ENCODE measurements around the gene FAM83E. TPM values are rescaled to one million over a fixed set of nuclear protein-coding genes. Genes with fewer than 3 reads are reported as not detected.

Gene FAM83E
- total RNA-seq, 1 experiment from 2014 or later: 12.3 TPM

GRCh38 chr19:48568345-48568886 lies 46.5 kb downstream of the FAM83E start:
- no TSS peak for BruUV-seq (replicated peaks)
- Histone ChIP-seq H3F3A (ENCODE audit: insufficient read depth, low read depth) (peaks cover 43% of the 10 kb centered on the region), H3K27me3 (ENCODE audit: insufficient read depth, low read depth) (no peaks in the 10 kb centered on the region), H3K9me2 (ENCODE audit: insufficient read depth) (no peaks in the 10 kb centered on the region), H3K36me3 (ENCODE audit: low read depth) (no peaks in the 10 kb centered on the region), H3K79me2 (ENCODE audit: low read depth) (no peaks in the 10 kb centered on the region), H3K27ac (peak overlapping the region; percentile 40), H4K20me1 (ENCODE audit: insufficient read depth) (no peaks in the 10 kb centered on the region), H2AFZ (peak overlapping the region; percentile 72), H3K9me3 (ENCODE audit: insufficient read depth, low read depth) (no peaks in the 10 kb centered on the region), H3K4me2 (peak overlapping the region; percentile 79), H3K4me1 (replicated peaks; ENCODE audit: insufficient read depth) (peaks cover 29% of the 10 kb centered on the region), H3K4me3 (peak overlapping the region; percentile 32; the same call in 1 of the 2 replicates)
- ChIA-PET CTCF (interaction anchor here (0.6 to 0.9 kb wide), 3 partner anchors 12 to 608 kb away, joined by 3 to 9 read pairs (median 4); no protein-coding TSS in a partner anchor), POLR2A (ENCODE audit: unreplicated experiment) (interaction anchor here (0.5 to 1.0 kb wide), 5 partner anchors 14 to 1456 kb away, joined by 3 to 18 read pairs (median 8); no protein-coding TSS in a partner anchor)
- peak; percentile 83 for DNase-seq
- intact Hi-C loops (cut with micrococcal nuclease; ENCODE audit: unreplicated experiment): no loop called here
- TF ChIP-seq EZH2 (IDR thresholded peaks at IDR 0.05; ENCODE audit: low read depth): no peak
- TF ChIP-seq, protein P1, sequence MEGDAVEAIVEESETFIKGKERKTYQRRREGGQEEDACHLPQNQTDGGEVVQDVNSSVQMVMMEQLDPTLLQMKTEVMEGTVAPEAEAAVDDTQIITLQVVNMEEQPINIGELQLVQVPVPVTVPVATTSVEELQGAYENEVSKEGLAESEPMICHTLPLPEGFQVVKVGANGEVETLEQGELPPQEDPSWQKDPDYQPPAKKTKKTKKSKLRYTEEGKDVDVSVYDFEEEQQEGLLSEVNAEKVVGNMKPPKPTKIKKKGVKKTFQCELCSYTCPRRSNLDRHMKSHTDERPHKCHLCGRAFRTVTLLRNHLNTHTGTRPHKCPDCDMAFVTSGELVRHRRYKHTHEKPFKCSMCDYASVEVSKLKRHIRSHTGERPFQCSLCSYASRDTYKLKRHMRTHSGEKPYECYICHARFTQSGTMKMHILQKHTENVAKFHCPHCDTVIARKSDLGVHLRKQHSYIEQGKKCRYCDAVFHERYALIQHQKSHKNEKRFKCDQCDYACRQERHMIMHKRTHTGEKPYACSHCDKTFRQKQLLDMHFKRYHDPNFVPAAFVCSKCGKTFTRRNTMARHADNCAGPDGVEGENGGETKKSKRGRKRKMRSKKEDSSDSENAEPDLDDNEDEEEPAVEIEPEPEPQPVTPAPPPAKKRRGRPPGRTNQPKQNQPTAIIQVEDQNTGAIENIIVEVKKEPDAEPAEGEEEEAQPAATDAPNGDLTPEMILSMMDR (conservative IDR thresholded peaks at IDR 0.05): no peak

- Histone ChIP-seq H3K9me2 (ENCODE audit: insufficient read depth) (no peaks in the 10 kb centered on the region), H2AFZ (no peak overlapping the region), H3K4me3 (no peak overlapping the region), H3K4me2 (no peak overlapping the region; the same call in 1 of the 2 replicates), H3K36me3 (ENCODE audit: low read depth) (no peaks in the 10 kb centered on the region), H4K20me1 (ENCODE audit: insufficient read depth) (no peaks in the 10 kb centered on the region), H3K27me3 (ENCODE audit: insufficient read depth, low read depth) (no peaks in the 10 kb centered on the region), H3K27ac (peak overlapping the region; percentile 38; the same call in 1 of the 2 replicates), H3K4me1 (replicated peaks; ENCODE audit: insufficient read depth) (peaks cover 29% of the 10 kb centered on the region), H3K9me3 (ENCODE audit: insufficient read depth, low read depth) (no peaks in the 10 kb centered on the region), H3F3A (ENCODE audit: insufficient read depth, low read depth) (peaks cover 37% of the 10 kb centered on the region), H3K79me2 (ENCODE audit: low read depth) (no peaks in the 10 kb centered on the region)
- intact Hi-C loops (cut with micrococcal nuclease; ENCODE audit: unreplicated experiment): no loop called here
- TF ChIP-seq, protein P1 (conservative IDR thresholded peaks at IDR 0.05): no peak
- TF ChIP-seq EZH2 (IDR thresholded peaks at IDR 0.05; ENCODE audit: low read depth): no peak
- POLR2A ChIA-PET (ENCODE audit: unreplicated experiment): interaction anchor here (0.6 kb wide), 2 partner anchors 81 to 1304 kb away, joined by 3 to 5 read pairs; partner anchors contain the start of gene CA11
- BruUV-seq (replicated peaks): no TSS peak
- CTCF ChIA-PET: no interaction called here
- peak; percentile 31 to 85 for DNase-seq
Measured at GRCh38 chr19:48565090-48565489, 49.8 kb downstream of the FAM83E start.

Other genes with a start within 250 kb of the FAM83E start
- 220 and 261 TPM in 2 replicates for gene KDELR1, start 223.5 kb downstream of the FAM83E start, total RNA-seq (2021)
- gene GRIN2D, start 221.4 kb downstream of the FAM83E start, total RNA-seq (2021): 3.2 and 3.8 TPM in 2 replicates
- gene GRWD1, start 169.1 kb downstream of the FAM83E start, total RNA-seq (2021): 35.5 and 44.2 TPM in 2 replicates
- gene KCNJ14, start 159.5 kb downstream of the FAM83E start, total RNA-seq (2021): 5.4 and 8.3 TPM in 2 replicates
- gene CYTH2, start 145.7 kb downstream of the FAM83E start, total RNA-seq (2021): 74.4 and 93.0 TPM in 2 replicates
- 13.9 and 19.6 TPM in 2 replicates for gene LMTK3, start 103.2 kb downstream of the FAM83E start, total RNA-seq (2021)
- 4.4 and 6.2 TPM in 2 replicates for gene SULT2B1, start 62.9 kb downstream of the FAM83E start, total RNA-seq (2021)
- not detected in 2 replicates for gene SPACA4, start 8.3 kb downstream of the FAM83E start, total RNA-seq (2021)
- 1,618 and 1,710 TPM in 2 replicates for gene RPL18, start 4.1 kb upstream of the FAM83E start, total RNA-seq (2021)
- gene SPHK2, start 4.4 kb upstream of the FAM83E start, total RNA-seq (2021): 18.4 and 20.0 TPM in 2 replicates
- 48.2 and 48.6 TPM in 2 replicates for gene DBP, start 22.3 kb upstream of the FAM83E start, total RNA-seq (2021)
- gene CA11, start 31.1 kb upstream of the FAM83E start, total RNA-seq (2021): 11.0 and 12.2 TPM in 2 replicates
- 2.9 and 7.4 TPM in 2 replicates for gene NTN5, start 57.9 kb upstream of the FAM83E start, total RNA-seq (2021)
- gene FUT2, start 80.9 kb upstream of the FAM83E start, total RNA-seq (2021): 8.7 and 9.6 TPM in 2 replicates
- gene MAMSTR, start 104.6 kb upstream of the FAM83E start, total RNA-seq (2021): 2.6 and 3.9 TPM in 2 replicates
- 1.3 and 1.4 TPM in 2 replicates for gene RASIP1, start 125.5 kb upstream of the FAM83E start, total RNA-seq (2021)
- gene IZUMO1, start 131.8 kb upstream of the FAM83E start, total RNA-seq (2021): 2.2 and 3.0 TPM in 2 replicates
- gene FUT1, start 137.6 kb upstream of the FAM83E start, total RNA-seq (2021): 7.9 and 9.6 TPM in 2 replicates
- gene FGF21, start 140.4 kb upstream of the FAM83E start, total RNA-seq (2021): 0.41 and 0.78 TPM in 2 replicates
- gene BCAT2, start 196.0 kb upstream of the FAM83E start, total RNA-seq (2021): 69.7 and 70.5 TPM in 2 replicates
- 20.7 and 33.6 TPM in 2 replicates for gene HSD17B14, start 221.4 kb upstream of the FAM83E start, total RNA-seq (2021)

Data from PC-9 (cell line).